DMS53 treated with DMSO at 0.1 percent for 48 hours (cell line): ENCODE results near the gene C13orf46.

Experiments used
- DNase-seq: peaks from one replicate; lab custom pipeline; 2025; ENCODE audit not compliant: unreplicated experiment; lab: John Stamatoyannopoulos, UW

Gene C13orf46

GRCh38 chr13:113972451-113973217 is 1.2 kb downstream of the C13orf46 start:
- DNase-seq = no peak

DNA sequence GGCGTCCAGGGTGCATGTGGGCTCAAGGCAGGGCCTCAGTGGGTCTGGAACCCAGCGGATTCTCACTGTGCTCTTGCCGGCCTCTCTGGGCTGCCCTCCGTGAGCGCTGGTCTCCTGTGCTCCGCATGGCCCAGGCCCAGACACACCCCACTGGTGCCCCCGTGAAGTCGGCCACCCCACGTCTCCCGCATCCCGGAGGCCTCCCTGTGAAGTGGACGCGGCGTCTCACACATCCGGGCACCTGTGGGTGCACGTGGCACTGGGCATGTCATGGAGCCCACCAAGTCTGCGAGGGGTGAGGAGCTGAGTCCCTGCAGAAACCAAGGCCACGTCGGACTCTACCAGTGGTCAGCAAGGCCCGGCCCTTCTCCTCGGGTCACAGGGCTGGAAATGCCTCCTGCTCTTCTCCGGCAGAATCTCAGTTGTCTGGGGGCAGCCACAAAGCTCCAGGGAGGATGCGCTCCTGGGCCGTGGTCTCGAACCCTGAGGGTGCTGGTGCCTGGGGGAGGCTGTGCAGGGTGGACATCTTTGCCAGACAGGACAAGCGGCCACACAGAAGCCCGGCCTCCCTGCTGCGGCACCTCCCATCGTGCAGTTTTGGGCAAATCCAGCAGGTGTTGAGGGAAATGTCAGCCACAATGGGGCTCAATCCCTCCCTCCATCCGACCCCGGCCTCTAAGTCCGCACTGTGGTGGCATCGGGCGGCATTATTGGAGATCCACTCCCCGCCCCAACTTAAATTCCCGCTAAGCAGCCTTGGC is 2.2 kb downstream of the C13orf46 start:
- no peak for DNase-seq

- DNase-seq = no peak
Observed at GRCh38 chr13:113970810-113971470, 2.9 kb downstream of the C13orf46 start.

DNA sequence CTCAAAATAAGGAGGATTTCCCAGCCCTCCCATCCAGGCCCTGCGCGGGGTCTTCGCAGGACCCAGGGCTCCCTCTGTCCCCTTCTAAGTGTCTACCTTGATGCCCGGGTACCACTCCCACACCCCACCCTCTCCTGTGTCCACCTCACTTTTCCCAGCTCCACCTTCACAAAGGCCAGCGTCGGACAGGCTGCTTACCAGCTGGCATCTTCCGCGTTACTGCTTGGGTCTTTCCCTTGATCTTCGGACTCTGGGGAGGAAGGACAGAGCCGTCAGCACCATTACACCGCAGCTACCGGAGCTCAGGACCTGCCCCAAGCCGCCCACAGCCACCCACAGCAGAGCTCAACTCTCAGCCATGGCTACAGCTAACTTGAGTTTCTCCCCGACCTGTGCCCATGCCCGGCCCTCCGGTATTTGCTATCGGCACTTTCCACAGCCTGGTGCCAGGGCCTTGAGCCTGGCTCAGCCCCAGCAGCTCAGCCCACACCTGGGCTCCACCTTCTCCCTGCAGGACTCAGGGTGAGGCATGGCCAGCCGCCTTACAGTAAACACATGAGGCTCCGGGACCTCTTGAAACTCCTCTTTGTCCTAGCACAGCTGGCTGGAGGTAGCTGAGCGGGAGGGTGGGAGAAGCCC is 3.8 kb downstream of the C13orf46 start:
- DNase-seq = no peak

DNA sequence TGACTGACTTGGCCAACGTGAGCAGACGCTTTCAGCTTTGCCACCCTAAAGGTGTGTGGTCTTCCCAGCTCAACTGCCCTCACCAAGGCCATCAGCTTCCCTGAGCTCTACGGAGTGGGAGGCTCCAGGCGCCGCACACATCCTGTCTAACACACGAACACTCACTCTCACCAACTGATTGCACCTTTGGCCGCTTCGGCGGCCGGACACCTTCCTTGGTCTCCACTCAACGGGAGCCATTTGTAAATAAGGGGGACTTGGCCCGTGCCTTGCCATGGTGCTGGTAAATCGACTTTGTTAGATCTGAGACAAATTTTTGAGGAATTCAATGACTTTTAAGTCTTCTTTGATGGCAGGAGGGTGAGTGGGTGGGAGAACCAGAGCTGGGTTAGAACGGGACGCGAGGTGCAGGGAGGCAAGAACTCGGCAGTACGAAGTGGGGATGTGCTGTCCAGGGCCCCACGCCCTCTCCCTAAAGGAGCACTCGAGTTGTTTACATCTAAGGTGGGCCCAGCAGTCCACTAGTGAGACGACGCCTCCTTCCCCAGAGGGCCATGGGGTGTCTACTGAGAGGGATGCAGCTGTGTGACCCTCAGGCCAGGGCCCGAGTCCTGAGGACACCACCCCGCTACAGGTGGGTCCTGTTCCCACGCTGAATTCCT is 4.4 kb downstream of the C13orf46 start:
- DNase-seq = no peak

DNA sequence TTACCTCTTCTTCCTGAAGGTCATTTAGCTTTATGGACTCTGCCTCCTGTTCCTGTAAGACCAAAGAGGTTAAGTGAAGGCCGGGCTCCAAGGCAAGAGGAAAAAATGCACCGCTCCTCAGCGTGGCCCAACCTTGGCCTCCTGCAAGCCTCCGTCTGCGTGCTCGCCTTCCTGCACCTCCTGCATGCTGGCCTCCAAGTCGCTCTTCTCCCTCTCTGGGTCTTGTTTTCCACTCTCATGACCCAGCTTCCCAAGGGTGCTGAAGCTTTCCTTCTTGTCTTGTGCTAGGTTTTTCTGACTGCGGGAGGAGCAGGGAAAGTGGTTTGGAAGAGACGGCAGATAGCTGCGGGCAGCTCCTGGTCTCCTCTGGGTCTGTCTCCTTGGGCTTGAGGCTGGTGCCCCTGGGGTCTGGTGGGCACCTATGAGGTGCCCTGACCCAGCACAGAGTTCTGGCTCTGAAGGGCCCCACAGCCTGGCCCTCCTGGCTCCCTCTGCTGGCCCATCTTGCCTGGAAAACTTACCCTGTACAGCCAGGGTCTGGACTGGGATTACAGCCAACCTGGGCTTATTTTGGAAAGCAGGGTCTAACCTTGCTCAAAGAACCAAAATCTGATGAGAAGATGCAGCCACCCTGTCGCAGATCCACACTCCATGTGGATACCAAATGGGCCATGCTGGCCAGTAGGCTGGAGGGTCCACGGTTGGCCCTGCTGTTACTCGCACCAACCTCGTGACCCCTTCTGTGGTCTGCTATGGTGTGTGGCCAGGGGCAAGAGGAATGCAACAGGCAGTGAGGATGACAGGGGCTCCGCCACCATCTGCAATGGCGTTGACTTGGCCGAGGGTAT is 5.2 kb downstream of the C13orf46 start:
- DNase-seq = no peak

DNA sequence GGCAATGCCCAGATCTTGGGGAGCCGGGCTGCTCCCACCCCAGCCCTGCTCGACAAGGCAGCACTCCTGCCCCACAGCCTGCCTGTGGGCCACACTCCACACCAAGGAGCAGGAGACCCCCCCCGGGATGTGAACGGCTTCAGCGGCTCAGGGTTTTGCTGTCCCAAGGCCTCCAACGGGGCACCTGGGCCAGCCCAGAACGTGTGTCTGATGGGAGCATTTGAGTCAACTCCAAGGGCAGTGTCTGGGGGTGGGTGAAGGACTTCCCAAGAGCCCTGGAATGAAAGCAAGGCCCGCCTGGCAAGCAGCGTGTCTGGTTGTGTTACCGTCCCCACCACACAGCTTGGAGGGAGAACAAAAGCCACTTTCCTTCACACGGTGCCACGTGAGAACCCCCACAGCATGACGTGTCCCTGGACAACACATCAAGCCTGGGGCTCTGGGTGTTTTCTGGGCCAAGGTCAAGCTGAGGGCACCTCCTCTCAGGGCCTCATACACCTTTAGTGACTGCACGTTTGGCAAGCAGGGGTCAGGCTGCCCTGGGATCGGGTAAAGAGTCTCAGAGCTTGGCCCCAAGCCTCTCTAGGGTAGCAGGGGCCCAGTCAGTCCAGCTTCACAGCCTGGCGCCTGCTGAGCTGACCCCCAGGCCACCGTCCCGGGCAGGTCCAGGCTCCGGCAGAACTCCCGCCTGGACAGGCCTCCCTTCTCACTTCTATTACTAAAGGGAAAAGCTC is 6.0 kb downstream of the C13orf46 start:
- no peak for DNase-seq

DNA sequence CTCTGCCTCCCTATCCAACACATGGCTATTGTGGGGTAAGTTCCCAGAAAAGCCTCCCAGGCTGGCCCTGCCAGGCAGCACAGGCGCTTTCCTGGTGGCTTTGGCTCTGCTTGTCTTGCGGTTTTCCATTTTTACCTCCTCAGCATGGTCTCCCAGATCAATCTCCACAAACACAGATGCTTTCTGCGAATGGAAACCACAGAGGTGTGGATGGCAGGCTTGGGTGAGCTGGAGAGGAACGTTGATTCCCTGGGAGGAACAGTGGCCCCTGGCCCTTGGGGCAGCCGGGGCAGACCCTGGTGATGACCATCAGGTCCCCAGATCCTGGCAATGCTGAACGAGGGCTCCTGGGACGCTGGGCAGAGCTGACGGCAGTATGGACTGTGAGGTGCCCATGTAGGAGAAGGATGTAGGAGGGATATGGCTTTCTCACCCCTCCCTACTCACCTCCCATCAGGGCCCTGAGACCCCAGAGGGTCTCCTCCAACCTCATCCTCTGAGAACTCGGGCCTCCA is 6.6 kb downstream of the C13orf46 start:
- DNase-seq = no peak

DNA sequence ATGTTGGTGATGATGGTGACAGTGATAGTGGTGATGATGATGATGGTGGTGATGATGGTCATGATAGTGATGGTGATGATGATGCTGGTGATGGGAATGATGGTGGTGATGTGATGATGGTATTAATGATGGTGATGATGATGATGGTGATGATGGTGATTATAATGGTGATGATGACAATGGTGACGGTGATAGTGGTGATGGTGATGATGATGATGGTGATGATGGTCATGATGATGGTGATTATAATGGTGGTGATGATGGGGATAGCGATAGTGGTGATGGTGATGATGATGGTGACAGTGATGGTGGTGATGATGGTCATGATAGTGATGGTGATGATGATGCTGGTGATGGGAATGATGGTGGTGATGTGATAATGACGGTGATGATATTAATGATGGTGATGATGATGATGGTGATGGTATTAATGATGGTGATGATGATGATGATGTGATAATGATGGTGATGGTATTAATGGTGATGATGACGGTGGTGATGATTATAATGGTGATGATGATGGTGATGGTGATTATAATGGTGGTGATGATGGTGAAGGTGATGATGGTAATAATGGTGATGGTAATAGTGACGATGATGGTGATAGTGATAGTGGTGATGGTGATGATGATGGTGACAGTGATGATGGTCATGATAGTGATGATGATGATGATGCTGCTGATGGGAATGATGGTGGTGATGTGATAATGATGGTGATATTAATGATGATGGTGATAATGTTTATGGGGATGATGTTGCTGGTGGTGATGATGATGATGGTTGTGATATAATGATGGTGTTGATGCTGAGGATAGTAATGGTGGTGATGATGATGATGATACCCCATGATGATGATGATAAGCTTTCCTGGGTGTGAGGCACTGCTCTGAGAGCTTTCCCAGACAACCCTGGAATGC is 7.7 kb downstream of the C13orf46 start:
- DNase-seq = no peak

DNA sequence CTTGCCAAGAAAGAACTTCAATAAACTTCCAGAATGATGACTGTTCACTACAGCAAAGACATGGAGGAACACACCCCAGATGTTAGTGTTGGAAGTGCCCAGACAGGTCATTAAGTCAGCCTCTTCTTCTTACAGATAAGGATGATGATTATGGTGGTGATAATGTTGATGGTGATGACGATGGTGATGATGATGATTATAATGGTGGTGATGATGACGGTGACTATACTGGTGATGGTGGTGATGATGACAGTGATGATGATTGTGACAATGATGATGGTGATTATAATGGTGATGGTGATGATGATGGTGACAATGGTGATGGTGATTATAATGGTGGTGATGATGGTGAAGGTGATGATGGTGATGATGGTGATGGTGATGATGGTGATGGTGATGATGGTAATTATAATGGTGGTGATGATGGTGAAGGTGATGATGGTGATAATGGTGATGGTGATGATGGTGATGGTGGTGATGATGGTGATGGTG is 8.4 kb downstream of the C13orf46 start:
- DNase-seq = no peak

DNA sequence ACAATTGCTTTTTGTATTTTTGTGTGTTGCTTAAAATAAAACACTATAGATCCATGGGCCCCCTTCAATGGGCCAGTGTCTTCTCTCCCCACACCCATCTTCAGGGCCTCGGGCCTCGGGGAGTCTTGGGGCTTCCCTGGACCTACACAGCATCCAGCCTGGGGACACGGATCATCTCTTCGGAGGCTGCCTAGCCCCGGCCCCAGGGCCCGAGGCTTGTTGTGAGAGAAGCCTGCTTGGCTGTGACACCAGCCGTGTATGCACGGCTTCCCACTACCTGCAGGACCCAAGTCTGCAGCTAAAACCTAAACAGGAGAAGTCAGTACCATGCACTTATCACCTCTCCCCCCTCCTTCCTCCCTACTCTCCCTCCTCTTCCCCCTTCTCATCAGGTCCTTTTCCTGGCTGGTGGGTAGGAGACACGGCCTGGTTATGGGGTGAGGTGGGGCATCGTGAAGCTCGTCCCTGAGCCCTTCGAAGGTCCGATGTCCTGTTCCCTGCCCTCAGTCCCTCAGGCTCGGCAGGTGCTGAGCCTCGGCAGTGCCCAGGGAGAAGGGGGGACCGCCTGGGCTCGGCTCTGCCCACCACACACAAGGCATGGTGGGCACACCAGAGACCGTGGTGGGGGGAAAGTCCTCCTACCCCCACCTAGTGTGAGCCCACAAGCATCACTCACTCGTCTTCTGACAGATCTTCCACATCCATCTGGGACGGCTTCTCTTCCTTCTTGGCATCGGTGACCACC is 9.5 kb downstream of the C13orf46 start:
- no peak for DNase-seq

- no peak for DNase-seq
Observed at GRCh38 chr13:113963376-113963775, 10.5 kb downstream of the C13orf46 start.

GRCh38 chr13:113962975-113963374 is 10.9 kb downstream of the C13orf46 start:
- DNase-seq = no peak

DNA sequence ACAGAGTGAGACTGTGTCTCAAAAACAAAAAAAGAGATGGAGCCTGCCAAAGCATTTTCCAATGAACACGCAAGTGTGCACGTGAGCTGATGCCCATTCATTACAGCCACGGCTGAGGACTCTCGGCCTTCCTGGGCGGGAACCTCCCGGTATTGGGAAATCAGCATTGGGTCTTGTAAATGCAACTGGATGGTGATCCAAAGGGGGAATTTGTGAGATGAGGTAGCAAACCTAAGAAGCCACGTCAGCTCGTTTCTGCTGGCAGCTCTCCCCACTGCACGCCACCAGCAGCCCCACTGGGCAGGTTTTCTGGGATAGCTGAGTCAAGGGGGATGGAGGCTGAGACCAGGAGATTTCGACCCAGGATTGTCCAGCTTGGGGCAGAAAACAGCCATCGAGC is 11.5 kb downstream of the C13orf46 start:
- no peak for DNase-seq

DNA sequence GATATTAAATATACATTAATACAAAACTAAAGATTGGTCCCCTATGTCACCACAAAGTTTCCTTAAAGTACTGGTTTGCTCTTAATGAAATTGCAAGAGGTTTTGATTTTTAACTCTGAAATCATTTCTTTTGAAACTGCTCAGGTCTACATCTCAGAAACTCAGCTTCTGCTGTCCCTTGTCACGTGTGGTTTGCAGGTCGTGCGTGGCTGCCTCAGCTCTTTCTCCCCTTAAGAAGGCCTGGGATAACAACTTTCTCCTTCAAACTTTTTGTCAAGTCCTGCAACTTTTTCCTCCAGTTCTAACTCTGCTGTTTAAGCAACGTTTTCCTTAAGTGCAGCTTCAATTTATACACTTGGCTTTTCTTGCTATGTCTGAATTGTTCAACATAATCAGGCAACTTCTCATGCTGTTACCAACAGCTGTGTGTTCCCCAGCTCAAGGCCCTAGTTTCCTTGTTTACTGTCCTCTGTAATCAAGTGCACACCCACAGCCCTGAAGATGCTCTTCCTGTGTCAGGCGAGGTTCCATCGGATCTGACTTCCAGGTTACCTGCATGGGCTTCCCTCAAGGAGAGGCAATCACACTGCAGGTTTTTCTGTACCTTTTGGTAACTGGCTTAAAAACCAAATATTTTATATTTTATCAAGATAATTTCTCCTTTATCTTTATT is 13.5 kb downstream of the C13orf46 start:
- DNase-seq = no peak

- DNase-seq = no peak
Observed at GRCh38 chr13:113959198-113959597, 14.7 kb downstream of the C13orf46 start.

- DNase-seq = no peak
Observed at GRCh38 chr13:113958373-113958772, 15.5 kb downstream of the C13orf46 start.
